Activated gamma-delta T cell (primary cell): ENCODE measurements around the gene USP48.
"Not testable (repeated sequence)": the region's sequence is repeated elsewhere in the genome, so short reads cannot be mapped to it uniquely, and the experiment has no call there.

Source experiments
- DNase-seq: peaks from one replicate; lab custom pipeline; 2025; lab: John Stamatoyannopoulos, UW

The USP48 gene

GRCh38 chr1:21774835-21775549, 8.0 kb downstream of the USP48 start:
- DNase-seq = no peak

- DNase-seq = no peak
Observed at GRCh38 chr1:21773585-21773984, 9.4 kb downstream of the USP48 start.

DNA sequence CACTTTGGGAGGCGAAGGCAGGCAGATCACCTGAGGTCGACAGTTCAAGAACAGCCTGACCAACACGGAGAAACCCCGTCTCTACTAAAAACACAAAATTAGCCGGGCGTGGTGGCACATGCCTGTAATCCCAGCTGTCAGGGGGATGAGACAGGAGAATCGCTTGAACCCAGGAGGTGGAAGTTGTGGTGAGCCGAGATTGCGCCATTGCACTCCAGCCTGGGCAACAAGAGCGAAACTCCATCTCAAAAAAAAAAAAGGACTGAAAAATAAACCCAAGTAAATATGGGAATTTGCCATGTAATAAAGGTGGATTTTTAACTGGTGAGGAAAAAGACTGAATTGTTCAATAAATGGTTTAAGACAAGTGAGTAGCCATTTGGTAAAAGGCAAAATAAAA, 11.3 kb downstream of the USP48 start:
- not testable (repeated sequence) for DNase-seq

- DNase-seq = not testable (repeated sequence)
Observed at GRCh38 chr1:21770602-21771001, 12.3 kb downstream of the USP48 start.

DNA sequence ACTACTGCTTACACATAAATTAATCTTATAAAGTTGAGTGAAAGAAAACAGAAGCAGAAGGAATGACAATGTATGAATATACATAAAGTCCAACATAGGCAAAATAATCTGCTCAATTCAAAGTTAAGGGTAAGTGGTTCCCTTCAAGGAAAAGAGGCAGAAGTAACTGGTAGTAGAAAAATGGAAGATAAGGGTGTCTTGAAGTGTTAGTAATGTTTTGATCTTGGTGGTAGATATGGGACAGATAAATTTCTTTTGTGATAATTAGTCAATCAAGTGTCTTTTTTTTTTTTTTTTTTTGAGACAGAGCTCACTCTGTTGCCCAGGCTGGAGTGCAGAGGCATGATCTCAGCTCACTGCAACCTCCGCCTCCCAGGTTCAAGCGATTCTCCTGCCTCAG, 12.7 kb downstream of the USP48 start:
- no peak for DNase-seq

DNA sequence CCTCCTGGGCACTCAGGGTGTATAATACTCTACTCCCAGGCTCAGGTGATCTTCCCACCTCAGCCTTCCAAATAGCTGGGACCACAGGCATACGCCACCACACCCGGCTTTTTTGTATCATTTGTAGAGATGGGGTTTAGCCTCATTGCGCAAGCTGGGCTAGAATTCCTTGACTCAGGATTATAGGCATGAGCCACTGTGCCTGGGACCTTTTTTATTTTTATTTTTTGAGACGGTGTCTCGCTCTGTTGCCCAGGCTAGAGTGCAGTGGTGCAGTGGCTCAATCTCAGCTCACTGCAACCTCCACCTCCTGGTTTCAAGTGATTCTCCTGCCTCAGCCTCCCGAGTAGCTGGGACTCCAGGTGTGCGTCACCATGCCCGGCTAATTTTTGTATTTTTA, 15.8 kb downstream of the USP48 start:
- not testable (repeated sequence) for DNase-seq

GRCh38 chr1:21766210-21766609, 16.7 kb downstream of the USP48 start:
- no peak for DNase-seq

DNA sequence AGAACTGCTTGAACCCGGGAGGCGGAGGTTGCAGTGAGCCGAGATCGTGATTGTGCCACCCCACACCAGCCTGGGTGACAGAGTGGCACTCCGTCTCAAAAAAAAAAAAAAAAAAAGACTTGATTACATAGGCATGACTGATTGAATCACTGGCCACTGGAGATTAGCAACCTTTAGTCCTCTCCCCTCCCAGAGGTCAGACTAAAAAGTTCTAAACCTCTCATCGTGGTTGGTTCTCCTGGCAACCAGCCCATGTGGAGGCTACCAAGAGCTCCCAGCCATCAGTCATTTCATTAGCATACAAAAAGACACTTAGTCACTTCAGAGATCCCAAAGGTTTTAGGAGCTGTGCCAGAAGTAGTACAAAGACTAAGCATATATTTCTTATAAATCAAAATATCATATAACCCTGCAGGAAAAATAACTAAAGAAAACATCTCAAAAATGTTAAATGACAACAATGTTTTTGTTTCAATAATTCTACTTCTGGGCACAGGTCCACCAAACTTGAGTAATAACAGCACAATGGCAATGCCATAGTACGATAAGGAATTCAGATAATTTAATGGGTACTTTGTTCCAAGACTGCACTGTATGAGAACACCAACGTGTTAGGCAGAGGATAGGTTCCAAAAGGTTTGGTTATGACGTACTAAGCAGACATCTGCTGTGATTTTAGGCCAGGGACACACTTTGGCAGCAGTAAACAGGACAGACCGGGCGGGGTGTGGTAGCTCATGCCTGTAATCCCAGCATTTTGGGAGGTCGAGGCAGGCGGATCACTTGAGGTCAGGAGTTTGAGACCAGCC, 18.1 kb downstream of the USP48 start:
- no peak for DNase-seq

- no peak for DNase-seq
Observed at GRCh38 chr1:21763694-21764419, 19.1 kb downstream of the USP48 start.

- no peak for DNase-seq
Observed at GRCh38 chr1:21763236-21763635, 19.7 kb downstream of the USP48 start.

GRCh38 chr1:21762022-21762404, 20.9 kb downstream of the USP48 start:
- DNase-seq = no peak

DNA sequence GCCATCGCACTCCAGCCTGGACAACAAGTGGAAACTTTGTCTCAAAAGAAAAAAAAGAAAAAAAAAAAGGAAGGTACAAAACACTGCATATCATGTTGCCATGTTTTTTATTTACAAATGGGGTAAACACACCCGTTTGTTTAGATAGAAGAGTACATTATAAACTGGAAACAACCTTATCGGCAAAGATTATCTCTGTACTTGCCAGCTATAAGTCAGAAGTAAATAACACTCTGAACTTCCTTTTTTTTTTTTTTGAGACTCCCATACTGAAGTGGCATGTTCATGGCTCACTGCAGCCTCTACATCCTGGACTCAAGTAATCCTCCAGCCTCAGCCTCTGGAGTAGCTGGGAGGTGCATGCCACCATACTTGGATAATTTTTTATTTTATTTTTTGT, 21.9 kb downstream of the USP48 start:
- no peak for DNase-seq

- no peak for DNase-seq
Observed at GRCh38 chr1:21759818-21760217, 23.1 kb downstream of the USP48 start.

GRCh38 chr1:21759182-21759581, 23.8 kb downstream of the USP48 start:
- DNase-seq = no peak

DNA sequence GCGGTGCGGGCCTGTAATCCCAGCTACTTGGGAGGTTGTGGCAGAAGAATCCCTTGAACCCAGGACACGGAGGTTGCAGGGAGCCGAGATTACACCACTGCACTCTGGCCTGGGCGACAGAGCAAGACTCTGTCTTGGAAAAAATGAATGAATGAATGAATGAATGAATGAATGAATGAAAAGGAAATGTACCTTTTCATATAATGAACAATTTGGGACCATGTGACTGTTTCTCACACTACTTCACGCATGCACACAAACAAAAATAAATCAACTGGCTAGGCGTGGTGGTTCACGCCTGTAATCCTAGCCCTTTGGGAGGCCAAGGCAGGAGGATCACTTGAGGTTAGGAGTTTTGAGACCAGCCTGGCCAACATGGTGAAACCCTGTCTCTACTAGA, 24.3 kb downstream of the USP48 start:
- no peak for DNase-seq

DNA sequence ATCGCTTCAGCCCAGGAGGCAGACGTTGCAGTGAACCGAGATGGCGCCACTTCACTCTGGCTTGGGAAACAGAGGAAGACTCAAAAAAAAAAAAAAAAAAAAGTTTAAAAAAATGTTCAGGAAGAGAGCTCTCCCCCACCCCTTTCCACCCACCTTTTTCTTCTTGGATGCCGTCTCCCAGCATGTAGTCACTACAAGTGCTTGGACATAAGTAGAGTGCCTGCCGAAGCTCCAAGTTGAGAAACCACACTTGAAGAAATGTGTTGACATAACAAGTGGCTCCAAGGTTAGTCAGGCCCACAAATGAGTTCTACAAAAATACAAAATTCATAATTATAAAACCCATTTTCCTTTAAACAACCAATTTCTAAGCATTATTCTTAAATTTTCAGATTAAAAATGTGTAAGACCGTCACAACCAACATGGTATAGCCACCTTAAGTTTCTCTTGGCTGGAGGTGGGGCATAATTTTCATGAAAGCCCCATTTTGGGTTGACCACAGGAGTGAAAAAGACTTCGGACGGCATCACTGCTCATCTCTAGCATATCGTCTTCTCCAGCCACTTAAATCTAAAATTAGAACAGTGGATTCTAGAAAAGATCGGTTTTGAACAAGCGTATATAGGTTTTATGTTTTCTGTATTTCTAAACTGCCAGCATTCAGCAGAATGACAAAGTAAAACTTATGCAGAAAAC, 26.4 kb downstream of the USP48 start:
- DNase-seq = no peak

- no peak for DNase-seq
Observed at GRCh38 chr1:21755067-21755466, 27.9 kb downstream of the USP48 start.

DNA sequence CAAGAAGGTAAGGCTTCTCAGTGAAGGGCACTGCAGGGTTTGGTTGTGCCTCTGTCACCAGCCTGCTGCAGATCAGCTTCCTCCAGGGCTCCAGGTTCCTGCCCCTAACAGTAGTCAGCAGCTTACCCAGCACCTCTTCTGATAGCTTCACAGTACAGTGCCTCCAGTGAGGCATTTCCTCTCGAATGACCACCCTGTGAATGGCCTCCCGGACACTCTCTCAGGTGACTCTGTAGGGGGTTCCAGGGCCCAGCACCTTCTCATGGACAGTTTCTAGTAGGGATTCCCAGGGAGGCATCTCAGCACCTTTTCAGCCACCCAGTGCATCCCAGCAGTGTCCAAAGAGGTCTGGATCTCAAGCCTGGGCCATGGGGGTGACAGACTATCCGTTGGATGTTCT, 28.4 kb downstream of the USP48 start:
- DNase-seq = no peak

DNA sequence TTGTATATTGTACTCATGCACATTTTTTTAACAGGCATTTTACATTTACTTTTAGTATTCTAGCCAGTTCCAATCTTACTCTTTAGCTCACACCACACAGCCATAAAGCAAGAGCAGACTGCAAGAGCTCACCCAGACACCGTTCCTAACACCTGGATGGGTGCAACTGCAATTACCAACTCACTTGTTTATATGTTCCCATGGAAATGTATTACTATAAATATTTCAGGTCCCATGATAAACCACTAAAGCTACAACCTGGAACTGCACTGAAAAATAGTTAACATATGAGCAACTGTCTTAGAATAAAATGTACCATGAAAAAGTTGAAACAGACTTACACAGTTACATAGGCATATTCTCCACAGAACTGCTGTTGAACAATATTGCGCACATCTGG, 30.8 kb downstream of the USP48 start:
- no peak for DNase-seq

- no peak for DNase-seq
Observed at GRCh38 chr1:21751281-21751680, 31.7 kb downstream of the USP48 start.

GRCh38 chr1:21750841-21751240, 32.1 kb downstream of the USP48 start:
- no peak for DNase-seq

DNA sequence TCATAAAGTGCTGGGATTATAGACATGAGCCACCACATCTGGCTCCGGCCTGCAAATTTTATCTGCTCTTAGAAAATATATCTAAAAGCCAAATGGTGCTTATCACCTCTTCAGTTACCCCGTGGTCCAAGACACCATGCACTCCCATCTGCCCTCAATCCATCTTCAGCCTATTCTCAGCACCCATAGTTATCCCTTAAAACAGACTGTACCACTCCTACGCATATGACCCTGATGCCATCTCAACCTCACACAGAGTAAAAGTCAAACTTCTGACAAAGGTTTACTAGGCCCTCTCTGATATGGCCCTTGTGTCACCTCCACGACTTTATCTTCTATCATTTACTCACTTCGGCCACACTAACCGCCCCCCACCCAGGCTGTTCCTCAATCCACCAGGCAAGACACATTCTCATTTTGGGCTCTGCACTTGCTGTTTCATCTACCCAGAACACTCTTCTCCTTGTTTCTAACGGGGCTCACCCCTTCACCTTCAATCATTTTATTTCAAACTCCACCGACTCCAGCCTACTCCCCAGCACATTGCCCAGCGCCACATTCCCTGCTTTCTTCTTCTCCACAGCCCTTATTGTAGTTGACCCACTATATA, 33.0 kb downstream of the USP48 start:
- no peak for DNase-seq
